Lower leg skin (tissue), 3 donors: ENCODE data around the gene ATRN.

Experiments
- CTCF ChIP-seq, 3 donors: fragments of 450-650 bp; IDR thresholded peaks; one replicate each; pipeline ENCODE4 v1.5.1; 2016; ENCODE audit warnings: antibody characterized with exemption in 3 of 3, mild to moderate bottlenecking in 3 of 3, moderate library complexity in 2 of 3
- POLR2A ChIP-seq, 2 donors: fragments of 450-650 bp; IDR thresholded peaks; one replicate each; pipeline ENCODE4 v1.6.1; 2016 to 2017; ENCODE audit warnings: antibody characterized with exemption in 2 of 2, mild to moderate bottlenecking in 1 of 2, moderate library complexity in 1 of 2

- no peak for TF ChIP-seq POLR2A (IDR thresholded peaks at IDR 0.05)
- no peak for TF ChIP-seq CTCF (IDR thresholded peaks at IDR 0.05)
These were observed 601 bp upstream of the ATRN start for GRCh38 chr20:3470208-3470626.
